GM20431 (cell line): ENCODE measurements around the gene SCG2.

Experiments used
- in situ Hi-C: fragments of 300-500 bp; cut with MseI, MboI; formaldehyde crosslinking; loops from one replicate; pipeline ENCODE4 v1.15.0; 2020; ENCODE audit warnings: low sequenced_read_pairs; ENCODE audit not compliant: unreplicated experiment

SCG2 gene

GRCh38 chr2:223585666-223586065, 16.5 kb downstream of the SCG2 start:
- in situ Hi-C loops, result no loop called here

- in situ Hi-C loops, result no loop called here
Measured at GRCh38 chr2:223582001-223582400, 20.2 kb downstream of the SCG2 start.

- in situ Hi-C loops, result no loop called here
Measured at GRCh38 chr2:223580951-223581350, 21.2 kb downstream of the SCG2 start.

- in situ Hi-C loops, result no loop called here
Measured at GRCh38 chr2:223578846-223579245, 23.3 kb downstream of the SCG2 start.

GRCh38 chr2:223576873-223577272, 25.3 kb downstream of the SCG2 start:
- in situ Hi-C loops, result no loop called here

GRCh38 chr2:223570784-223571183, 31.4 kb downstream of the SCG2 start:
- in situ Hi-C loops, result no loop called here

GRCh38 chr2:223566396-223566795, 35.8 kb downstream of the SCG2 start:
- in situ Hi-C loops, result no loop called here

- in situ Hi-C loops, result no loop called here
Measured at GRCh38 chr2:223563462-223563861, 38.7 kb downstream of the SCG2 start.

- in situ Hi-C loops, result no loop called here
Measured at GRCh38 chr2:223562078-223562477, 40.1 kb downstream of the SCG2 start.

- in situ Hi-C loops, result no loop called here
Measured at GRCh38 chr2:223560749-223561435, 41.3 kb downstream of the SCG2 start.

- in situ Hi-C loops, result no loop called here
Measured at GRCh38 chr2:223558970-223559369, 43.2 kb downstream of the SCG2 start.

GRCh38 chr2:223554923-223555322, 47.2 kb downstream of the SCG2 start:
- in situ Hi-C loops, result no loop called here

- in situ Hi-C loops, result no loop called here
Measured at GRCh38 chr2:223549215-223549614, 52.9 kb downstream of the SCG2 start.

- in situ Hi-C loops, result no loop called here
Measured at GRCh38 chr2:223548194-223548593, 54.0 kb downstream of the SCG2 start.
